Effector memory CD4-positive, alpha-beta T cell (primary cell): ENCODE measurements around the gene ARPC2.

Experiments
- DNase-seq, 3 donors: peaks; one replicate each; pipeline ENCODE4 v3.0.0-alpha.2; 2020
- H3K27ac ChIP-seq: 2 replicates; pipeline ENCODE4 v1.7.0; 2013; ENCODE audit warnings: mild to moderate bottlenecking, low read length, moderate library complexity; ENCODE audit not compliant: insufficient read depth, poor library complexity, severe bottlenecking
- H3K27me3 ChIP-seq: replicated peaks from 2 replicates; pipeline ENCODE4 v1.7.0; 2013; ENCODE audit warnings: mild to moderate bottlenecking, low read length; ENCODE audit not compliant: insufficient read depth, control insufficient read depth, poor library complexity, severe bottlenecking
- H3K36me3 ChIP-seq: 2 replicates; pipeline ENCODE4 v1.7.0; 2013; ENCODE audit warnings: mild to moderate bottlenecking, low read length, moderate library complexity; ENCODE audit not compliant: control insufficient read depth, insufficient read depth
- H3K4me1 ChIP-seq: 2 replicates; pipeline ENCODE4 v1.7.0; 2013; ENCODE audit warnings: low read length, mild to moderate bottlenecking; ENCODE audit not compliant: control insufficient read depth, insufficient read depth, poor library complexity, severe bottlenecking
- H3K4me3 ChIP-seq: 2 replicates; pipeline ENCODE4 v1.7.0; 2013; ENCODE audit warnings: low read length, low read depth, mild to moderate bottlenecking; ENCODE audit not compliant: insufficient read depth, poor library complexity, severe bottlenecking
- H3K9me3 ChIP-seq: 2 replicates; pipeline ENCODE4 v1.7.0; 2013; ENCODE audit warnings: mild to moderate bottlenecking, low read length, moderate library complexity; ENCODE audit not compliant: control insufficient read depth

Gene ARPC2

DNA sequence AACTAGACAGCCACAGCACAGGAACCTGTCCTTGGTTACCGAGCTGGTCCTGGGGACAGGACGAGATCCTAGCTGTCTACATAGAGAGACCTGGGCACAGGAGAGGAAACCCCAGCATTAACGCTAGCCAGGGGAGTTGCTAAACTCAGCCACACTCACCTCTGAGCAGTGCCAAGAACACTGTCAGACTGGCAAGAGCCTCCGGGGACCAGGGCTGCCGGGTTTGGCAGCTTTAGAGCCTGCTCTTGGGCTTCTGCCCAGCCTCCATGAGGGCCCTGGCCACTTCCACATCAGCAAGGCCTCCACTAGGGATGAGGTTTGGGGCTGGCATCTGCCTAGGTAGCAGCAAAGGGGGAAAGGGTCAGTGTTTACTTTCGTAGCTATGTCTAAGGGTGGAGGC is 68.6 kb downstream of the ARPC2 start:
- Histone ChIP-seq H3K4me3 (peak overlapping the region; percentile 45), H3K4me1 (peaks cover 74% of the 10 kb centered on the region), H3K36me3 (peaks cover 22% of the 10 kb centered on the region), H3K27ac (peak overlapping the region; percentile 99), H3K27me3 (no peaks in the 10 kb centered on the region), H3K9me3 (no peaks in the 10 kb centered on the region)
- no peak for DNase-seq

DNA sequence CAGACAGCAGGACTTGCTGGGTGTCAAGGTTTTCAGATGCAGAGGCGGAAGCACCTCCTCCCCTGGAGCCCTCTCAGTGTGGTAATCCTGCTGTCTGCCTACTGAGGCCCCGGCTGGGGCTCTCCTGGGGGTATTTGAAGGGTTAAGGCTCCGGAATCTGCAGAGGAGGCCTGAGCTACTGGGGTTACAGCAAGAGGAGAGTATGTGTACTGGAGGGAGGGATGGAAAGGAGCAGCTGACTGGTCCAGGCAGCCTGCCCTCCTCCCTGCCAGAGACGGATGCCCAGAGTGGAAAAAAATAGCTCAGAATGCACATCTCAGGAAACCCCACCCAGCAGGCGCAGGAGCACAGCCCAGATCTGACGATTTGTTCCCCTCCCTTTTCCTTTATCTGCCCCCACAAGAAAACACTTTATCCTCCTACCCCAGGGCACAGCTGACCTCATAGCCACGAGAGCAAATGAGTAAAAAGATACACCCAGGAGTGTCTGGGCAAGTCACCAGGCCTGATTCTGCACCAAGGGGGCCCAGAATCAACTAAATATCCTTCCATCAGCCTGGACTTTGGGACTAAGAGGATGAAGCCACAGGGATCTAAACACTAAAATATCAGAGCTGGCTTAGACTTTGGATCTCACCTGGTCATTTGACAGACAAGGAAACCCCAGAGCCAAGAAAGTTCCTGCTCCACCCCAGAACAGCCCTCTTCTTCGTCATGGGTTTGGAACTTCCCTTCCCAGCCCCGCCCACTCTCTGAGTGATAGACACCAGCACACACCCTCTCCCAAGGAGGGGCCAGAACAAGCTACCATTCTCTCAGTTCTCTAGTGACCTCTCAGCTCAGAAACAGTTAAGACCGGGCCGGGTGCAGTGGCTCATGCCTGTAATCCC is 69.8 kb downstream of the ARPC2 start:
- DNase-seq, result peak; percentile 81 to 85 (median 83)
- H3K27me3 ChIP-seq, result no peaks in the 10 kb centered on the region
- peak overlapping the region; percentile 99 for H3K27ac ChIP-seq
- peaks cover 83% of the 10 kb centered on the region for H3K4me1 ChIP-seq
- peak overlapping the region; percentile 45 for H3K4me3 ChIP-seq
- H3K36me3 ChIP-seq, result peaks cover 11% of the 10 kb centered on the region
- H3K9me3 ChIP-seq, result no peaks in the 10 kb centered on the region

DNA sequence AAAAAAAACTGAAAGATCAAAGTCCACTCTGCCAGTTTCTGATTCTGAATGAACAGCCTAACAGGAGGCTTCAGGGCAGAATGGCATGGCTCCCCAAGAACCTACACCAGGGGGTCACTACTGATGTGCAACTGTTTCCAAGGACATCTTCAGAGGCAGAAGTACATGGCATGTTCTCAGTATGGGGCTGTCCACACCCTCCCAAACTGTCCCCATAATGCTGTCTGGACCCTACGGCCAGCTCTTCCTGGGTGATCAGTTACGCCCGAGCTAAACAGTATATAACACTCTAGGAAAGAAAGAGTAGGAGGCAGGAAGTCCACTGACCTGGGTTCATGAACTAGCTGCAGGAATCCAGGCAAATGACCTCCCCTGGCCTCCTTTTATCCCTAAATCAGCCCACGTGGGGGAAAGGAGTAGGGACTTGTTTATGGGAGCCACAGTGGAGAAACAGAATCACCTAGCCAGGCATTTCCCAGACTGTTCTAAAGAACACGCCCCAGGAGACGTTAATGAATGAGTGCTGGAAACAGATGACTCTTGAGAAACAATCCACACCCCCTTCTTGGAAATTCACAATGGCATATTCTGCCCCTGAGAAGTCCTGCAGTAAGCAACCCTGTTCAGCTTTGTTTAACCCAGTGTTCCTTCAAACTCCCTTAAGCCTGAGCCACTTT is 72.8 kb downstream of the ARPC2 start:
- peaks cover 63% of the 10 kb centered on the region for H3K4me1 ChIP-seq
- DNase-seq, result no peak
- peak overlapping the region; percentile 83 for H3K4me3 ChIP-seq
- H3K27me3 ChIP-seq, result no peaks in the 10 kb centered on the region
- H3K9me3 ChIP-seq, result no peaks in the 10 kb centered on the region
- H3K27ac ChIP-seq, result peak overlapping the region; percentile 99
- H3K36me3 ChIP-seq, result no peaks in the 10 kb centered on the region

DNA sequence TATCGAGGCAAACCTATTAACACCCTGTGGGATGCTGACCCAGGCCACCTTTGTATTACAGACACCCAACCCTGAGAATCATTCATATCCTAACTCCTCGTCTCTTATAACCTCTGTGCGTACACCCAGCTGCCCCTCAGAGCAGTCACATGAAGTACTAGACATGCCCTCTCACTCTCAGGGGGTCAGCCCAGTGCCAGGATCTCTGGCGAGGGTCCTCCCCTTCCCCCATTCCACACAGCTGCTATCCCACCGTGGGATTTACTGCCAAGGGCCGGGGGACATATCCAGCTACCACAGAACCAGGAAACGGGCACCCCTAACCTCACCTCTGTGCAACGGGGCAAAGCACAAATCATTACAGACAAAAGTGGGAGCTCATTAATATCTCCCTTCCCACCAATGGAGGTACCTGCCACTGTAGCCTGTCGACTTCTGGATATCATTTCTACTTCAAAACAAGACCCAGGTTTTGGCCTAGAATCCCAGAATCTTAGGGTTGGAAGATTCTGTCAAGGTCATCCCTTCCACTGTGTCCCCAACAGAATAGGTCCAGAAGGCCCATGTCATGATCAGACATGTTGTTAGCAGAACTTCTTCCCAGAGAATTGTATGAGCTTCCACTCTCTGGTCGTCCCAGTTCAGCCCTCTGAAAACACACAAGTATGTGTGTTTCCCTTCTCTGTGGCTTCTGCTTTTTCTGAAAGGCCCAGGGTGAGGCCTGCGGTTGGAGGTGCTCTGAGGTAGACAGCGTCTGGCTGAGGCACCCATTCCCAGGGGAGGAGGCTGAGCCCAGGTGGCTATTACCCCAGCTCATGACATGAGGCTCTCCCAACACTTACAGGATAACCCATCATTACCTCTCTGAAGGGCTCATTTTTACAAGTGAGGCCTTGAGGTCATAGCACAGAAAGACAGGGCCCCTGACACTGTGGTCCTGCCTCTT is 73.6 kb downstream of the ARPC2 start:
- Histone ChIP-seq H3K4me1 (peaks cover 55% of the 10 kb centered on the region), H3K27ac (peak overlapping the region; percentile 99), H3K36me3 (no peaks in the 10 kb centered on the region), H3K27me3 (no peaks in the 10 kb centered on the region), H3K4me3 (peak overlapping the region; percentile 83), H3K9me3 (no peaks in the 10 kb centered on the region)
- peak; percentile 52 to 62 (median 60) for DNase-seq

DNA sequence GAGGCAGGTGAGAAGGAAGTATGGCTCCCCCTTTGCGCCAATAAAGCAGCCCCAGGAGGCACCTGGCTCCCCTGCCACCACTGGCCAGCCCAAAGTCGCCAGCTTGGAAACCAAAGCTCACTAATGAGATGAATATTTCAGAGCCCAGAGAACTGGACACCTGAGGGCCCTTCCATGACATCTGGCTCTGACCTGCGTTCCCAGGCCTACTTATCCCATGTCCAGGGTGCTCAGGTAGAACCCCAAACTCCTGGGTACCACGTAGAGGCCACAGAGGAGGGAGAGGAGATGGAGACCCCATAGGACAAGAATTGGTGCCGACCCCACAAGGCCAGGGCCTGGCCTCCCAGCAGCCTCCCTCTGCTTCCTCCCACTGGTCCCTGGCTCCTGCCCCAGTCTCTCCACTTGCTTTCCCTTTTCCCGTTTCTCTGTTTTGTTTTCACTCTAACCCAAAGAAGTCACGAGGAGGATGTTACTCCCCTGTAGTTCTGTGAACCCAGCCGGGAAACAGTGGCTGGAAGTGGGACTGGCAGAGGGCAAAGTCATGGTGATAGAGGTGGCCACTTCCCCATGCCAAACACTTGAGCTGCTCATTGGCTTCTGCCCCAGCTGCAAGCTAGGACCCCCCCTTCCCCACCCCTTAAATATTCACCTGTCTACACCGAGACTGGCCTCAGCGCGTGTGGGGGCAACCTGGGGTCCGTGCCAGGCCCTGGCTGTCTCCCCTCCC is 74.5 kb downstream of the ARPC2 start:
- peak overlapping the region; percentile 99 for H3K27ac ChIP-seq
- no peaks in the 10 kb centered on the region for H3K9me3 ChIP-seq
- H3K27me3 ChIP-seq, result no peaks in the 10 kb centered on the region
- H3K36me3 ChIP-seq, result no peaks in the 10 kb centered on the region
- H3K4me1 ChIP-seq, result peaks cover 46% of the 10 kb centered on the region
- H3K4me3 ChIP-seq, result peak overlapping the region; percentile 83
- no peak for DNase-seq

DNA sequence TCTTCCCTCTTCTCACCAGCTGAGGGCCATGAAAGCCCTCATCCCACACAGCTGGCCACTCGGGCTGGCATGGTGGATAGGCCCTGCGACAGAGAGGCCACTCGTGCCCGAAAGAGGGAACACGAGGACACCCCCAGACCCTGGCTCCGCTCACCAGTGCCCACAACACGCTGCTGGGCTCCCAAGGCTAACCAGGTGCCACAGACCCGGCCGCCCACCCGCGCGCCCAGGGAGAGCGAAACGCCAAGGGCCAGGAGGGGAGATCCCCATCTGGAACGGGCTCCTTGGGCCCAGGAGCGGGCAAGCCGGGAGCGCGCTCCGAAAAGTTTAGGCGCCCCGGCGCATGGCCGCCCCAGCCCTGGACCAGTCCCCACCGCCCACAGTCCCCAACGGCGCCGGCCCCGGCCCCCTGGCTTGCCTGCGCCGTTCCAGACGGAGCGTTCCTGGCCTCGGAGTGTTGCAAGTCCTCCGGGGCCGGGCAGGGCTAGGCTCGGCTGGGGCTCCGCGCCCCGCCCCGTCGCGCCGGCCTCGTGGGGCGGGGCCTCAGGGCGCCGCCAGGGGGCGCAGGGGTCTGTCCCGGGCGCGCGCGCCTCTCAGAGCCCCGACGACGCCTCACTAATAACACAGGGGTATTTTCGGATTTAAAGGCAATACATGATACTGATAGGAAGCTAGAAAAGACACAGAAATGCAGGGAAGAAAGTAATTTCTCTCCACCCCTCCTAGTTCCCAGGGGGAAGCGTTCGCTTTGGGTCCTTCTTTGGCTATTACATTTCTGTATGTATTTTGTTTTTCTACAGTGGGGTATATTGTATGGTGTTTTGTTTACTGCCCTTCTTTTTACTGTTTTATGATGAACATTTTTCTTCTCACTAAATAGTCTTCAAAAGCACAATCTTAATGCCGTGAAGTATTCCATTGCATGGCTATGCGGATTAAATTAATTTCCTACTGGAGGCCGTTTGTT is 75.3 kb downstream of the ARPC2 start, which contains the start of gene TMBIM1:
Gene TMBIM1 (minus strand): TSS at position 456 of the 967 bp plus-strand sequence. CDS start 10,362 bp downstream, outside the sequence.
- Histone ChIP-seq H3K27me3 (no peaks in the 10 kb centered on the region), H3K27ac (peak within 1 kb of the TSS; percentile 99), H3K4me3 (peak within 1 kb of the TSS; percentile 83), H3K4me1 (peaks cover 40% of the 10 kb centered on the region), H3K36me3 (no peaks in the 10 kb centered on the region), H3K9me3 (no peaks in the 10 kb centered on the region)
- DNase-seq, result peak; percentile 68 to 70 (median 69)

DNA sequence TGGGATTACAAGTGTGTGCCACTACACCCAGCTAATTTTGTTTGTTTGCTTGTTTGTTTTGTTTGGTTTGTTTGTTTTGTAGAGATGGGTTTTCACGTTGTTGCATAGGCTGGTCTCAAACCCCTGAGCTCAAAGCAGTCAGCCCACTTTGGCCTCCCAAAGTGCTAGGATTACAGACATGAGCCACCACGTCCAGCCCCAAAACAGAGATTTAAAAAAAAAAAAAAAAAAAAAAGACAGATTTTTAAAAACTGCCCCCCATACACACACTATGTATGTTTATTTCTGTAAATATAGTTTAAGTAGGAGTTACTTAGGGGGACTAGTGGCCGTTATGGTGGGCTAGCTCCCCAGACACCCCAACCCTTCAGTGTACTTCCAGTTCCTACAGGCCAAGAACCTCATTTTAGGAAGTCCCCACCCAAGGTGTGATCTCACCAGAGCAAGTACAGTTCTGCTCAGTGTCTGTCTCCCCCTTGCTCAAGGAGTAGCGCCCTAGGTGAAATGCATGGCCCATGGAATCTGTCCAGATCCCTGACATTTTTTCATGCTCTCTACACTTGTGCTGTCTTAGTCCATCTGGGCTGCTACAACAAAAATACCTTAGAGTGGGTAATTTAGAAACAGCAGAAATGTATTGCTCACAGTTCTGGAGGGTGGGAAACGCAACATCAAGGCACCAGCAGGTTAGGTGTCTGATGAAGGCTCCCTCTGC is 76.9 kb downstream of the ARPC2 start:
- H3K36me3 ChIP-seq, result no peaks in the 10 kb centered on the region
- no peaks in the 10 kb centered on the region for H3K9me3 ChIP-seq
- H3K27ac ChIP-seq, result no peak overlapping the region
- no peaks in the 10 kb centered on the region for H3K27me3 ChIP-seq
- no peak for DNase-seq
- H3K4me1 ChIP-seq, result peaks cover 27% of the 10 kb centered on the region
- H3K4me3 ChIP-seq, result no peak overlapping the region

DNA sequence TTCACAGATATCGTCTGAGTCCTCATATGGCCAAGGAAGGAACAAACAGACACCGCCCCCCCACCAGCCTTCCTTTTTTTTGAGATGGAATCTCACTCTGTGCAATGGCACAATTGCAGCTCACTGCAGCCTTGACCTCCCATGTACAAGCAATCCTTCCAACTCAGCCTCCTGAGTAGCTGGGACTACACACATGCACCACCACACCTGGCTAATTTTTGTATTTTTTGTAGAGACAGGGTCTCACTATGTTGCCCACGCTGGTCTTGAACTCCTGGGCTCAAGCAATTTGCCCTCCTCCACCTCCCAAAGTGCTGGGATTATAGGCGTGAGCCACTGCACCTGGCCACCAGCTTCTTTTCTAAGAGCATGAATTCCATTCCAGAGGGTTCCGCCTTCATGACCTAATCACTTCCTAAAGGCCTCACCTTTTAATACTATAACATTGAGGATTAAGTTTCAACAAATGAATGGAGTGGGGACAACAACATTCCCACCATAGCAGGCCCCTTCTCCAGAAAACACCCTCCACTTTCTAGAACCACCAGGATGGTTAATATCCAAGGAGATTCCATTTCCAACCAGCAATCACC is 77.5 kb downstream of the ARPC2 start:
- Histone ChIP-seq H3K4me1 (peaks cover 20% of the 10 kb centered on the region), H3K27me3 (no peaks in the 10 kb centered on the region), H3K4me3 (no peak overlapping the region), H3K9me3 (no peaks in the 10 kb centered on the region), H3K27ac (no peak overlapping the region), H3K36me3 (no peaks in the 10 kb centered on the region)
- DNase-seq, result no peak
